Ishikawa (cell line): Measurements from ENCODE around the gene SDR39U1.

Experiments
- CEBPB ChIP-seq: IDR thresholded peaks from 2 replicates; pipeline ENCODE4 v1.6.1; 2012
- CREB1 ChIP-seq: IDR thresholded peaks from 2 replicates; pipeline ENCODE4 v1.6.1; 2012; ENCODE audit warnings: low read depth
- EGR1 ChIP-seq: IDR thresholded peaks from 2 replicates; pipeline ENCODE4 v1.6.1; 2012
- EP300 ChIP-seq: IDR thresholded peaks from 2 replicates; pipeline ENCODE4 v1.6.1; 2012; ENCODE audit warnings: borderline replicate concordance
- FOXM1 ChIP-seq: IDR thresholded peaks from 2 replicates; pipeline ENCODE4 v1.6.1; 2012; ENCODE audit warnings: low read depth, borderline replicate concordance
- NFIC ChIP-seq: IDR thresholded peaks from 2 replicates; pipeline ENCODE4 v1.6.1; 2012
- RAD21 ChIP-seq: IDR thresholded peaks from 2 replicates; pipeline ENCODE4 v1.6.1; 2012; ENCODE audit warnings: low read depth
- TAF1 ChIP-seq: IDR thresholded peaks from 2 replicates; pipeline ENCODE4 v1.6.1; 2012; ENCODE audit warnings: low read depth, mild to moderate bottlenecking
- TCF12 ChIP-seq: IDR thresholded peaks from 2 replicates; pipeline ENCODE4 v1.6.1; 2012; ENCODE audit warnings: low read depth
- TEAD4 ChIP-seq: IDR thresholded peaks from 2 replicates; pipeline ENCODE4 v1.6.1; 2012
- YY1 ChIP-seq: IDR thresholded peaks from 2 replicates; pipeline ENCODE4 v1.6.1; 2012; ENCODE audit warnings: low read depth
- ZBTB7A ChIP-seq: IDR thresholded peaks from 2 replicates; pipeline ENCODE4 v1.6.1; 2012; ENCODE audit warnings: low read depth
- TF ChIP-seq, protein P1 (sequence below): IDR thresholded peaks from 2 replicates; pipeline ENCODE4 v1.6.1; 2012
- TF ChIP-seq, protein P2 (sequence below): IDR thresholded peaks from 2 replicates; pipeline ENCODE4 v1.6.1; 2012
- TF ChIP-seq, protein P3 (sequence below): IDR thresholded peaks from 2 replicates; pipeline ENCODE4 v1.6.1; 2012; ENCODE audit warnings: low read depth, mild to moderate bottlenecking

SDR39U1 gene

DNA sequence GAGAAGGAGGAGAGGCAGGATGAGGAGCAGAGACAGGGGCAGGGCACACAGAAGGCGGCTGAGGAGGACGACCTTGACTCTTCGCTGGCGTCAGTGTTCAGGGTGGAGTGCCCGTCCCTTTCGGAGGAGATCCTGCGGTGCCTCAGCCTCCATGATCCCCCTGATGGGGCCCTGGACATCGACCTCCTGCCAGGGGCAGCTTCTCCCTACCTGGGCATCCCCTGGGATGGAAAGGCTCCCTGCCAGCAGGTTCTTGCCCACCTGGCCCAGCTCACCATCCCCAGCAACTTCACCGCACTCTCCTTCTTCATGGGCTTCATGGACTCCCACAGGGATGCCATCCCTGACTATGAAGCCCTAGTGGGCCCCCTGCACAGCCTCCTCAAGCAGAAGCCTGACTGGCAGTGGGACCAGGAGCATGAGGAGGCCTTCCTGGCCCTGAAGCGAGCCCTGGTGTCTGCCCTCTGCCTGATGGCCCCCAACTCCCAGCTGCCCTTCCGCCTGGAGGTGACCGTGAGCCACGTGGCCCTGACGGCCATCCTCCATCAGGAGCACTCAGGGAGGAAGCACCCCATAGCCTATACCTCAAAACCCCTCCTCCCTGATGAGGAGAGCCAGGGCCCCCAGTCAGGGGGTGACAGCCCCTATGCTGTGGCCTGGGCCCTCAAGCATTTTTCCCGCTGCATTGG is 27.7 kb downstream of the SDR39U1 start:
- TF ChIP-seq ZBTB7A (no peak), EP300 (no peak), CREB1 (no peak), RAD21 (no peak), CEBPB (no peak), TCF12 (no peak), FOXM1 (no peak)
- TF ChIP-seq, protein P1, sequence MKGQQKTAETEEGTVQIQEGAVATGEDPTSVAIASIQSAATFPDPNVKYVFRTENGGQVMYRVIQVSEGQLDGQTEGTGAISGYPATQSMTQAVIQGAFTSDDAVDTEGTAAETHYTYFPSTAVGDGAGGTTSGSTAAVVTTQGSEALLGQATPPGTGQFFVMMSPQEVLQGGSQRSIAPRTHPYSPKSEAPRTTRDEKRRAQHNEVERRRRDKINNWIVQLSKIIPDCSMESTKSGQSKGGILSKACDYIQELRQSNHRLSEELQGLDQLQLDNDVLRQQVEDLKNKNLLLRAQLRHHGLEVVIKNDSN, result no peak
- TF ChIP-seq, protein P2, sequence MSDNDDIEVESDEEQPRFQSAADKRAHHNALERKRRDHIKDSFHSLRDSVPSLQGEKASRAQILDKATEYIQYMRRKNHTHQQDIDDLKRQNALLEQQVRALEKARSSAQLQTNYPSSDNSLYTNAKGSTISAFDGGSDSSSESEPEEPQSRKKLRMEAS, result no peak
- TF ChIP-seq, protein P3, sequence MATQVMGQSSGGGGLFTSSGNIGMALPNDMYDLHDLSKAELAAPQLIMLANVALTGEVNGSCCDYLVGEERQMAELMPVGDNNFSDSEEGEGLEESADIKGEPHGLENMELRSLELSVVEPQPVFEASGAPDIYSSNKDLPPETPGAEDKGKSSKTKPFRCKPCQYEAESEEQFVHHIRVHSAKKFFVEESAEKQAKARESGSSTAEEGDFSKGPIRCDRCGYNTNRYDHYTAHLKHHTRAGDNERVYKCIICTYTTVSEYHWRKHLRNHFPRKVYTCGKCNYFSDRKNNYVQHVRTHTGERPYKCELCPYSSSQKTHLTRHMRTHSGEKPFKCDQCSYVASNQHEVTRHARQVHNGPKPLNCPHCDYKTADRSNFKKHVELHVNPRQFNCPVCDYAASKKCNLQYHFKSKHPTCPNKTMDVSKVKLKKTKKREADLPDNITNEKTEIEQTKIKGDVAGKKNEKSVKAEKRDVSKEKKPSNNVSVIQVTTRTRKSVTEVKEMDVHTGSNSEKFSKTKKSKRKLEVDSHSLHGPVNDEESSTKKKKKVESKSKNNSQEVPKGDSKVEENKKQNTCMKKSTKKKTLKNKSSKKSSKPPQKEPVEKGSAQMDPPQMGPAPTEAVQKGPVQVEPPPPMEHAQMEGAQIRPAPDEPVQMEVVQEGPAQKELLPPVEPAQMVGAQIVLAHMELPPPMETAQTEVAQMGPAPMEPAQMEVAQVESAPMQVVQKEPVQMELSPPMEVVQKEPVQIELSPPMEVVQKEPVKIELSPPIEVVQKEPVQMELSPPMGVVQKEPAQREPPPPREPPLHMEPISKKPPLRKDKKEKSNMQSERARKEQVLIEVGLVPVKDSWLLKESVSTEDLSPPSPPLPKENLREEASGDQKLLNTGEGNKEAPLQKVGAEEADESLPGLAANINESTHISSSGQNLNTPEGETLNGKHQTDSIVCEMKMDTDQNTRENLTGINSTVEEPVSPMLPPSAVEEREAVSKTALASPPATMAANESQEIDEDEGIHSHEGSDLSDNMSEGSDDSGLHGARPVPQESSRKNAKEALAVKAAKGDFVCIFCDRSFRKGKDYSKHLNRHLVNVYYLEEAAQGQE, result no peak

DNA sequence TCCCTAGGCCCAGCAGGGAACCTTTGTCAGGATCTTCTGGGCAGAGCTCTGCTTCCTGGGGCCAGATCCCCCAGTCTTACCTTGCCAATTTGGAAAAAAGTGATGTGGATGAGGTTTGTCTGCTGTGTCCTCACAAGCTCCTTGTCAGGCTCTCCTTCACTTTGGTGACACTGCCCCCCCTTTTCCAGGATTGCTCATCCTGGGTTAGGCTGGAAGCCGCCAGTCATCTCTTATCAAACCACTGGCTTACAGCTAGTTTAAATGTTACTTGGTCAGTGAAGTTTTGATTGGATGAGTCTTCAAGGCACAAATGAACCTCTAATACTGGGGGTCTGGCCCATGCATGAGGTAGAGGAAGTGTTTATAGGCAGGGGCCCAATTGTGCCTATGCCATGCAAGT is 28.5 kb downstream of the SDR39U1 start:
- no peak for TF ChIP-seq TEAD4
- TF ChIP-seq EGR1, result no peak
- no peak for TF ChIP-seq YY1
- no peak for TF ChIP-seq TCF12
- TF ChIP-seq CEBPB, result no peak
- no peak for TF ChIP-seq TAF1
- TF ChIP-seq, protein P1, result no peak
- TF ChIP-seq CREB1, result no peak
- no peak for TF ChIP-seq FOXM1
- TF ChIP-seq, protein P2, result no peak
- TF ChIP-seq, protein P3, result no peak
- no peak for TF ChIP-seq RAD21
- TF ChIP-seq ZBTB7A, result no peak
- no peak for TF ChIP-seq EP300
- no peak for TF ChIP-seq NFIC

DNA sequence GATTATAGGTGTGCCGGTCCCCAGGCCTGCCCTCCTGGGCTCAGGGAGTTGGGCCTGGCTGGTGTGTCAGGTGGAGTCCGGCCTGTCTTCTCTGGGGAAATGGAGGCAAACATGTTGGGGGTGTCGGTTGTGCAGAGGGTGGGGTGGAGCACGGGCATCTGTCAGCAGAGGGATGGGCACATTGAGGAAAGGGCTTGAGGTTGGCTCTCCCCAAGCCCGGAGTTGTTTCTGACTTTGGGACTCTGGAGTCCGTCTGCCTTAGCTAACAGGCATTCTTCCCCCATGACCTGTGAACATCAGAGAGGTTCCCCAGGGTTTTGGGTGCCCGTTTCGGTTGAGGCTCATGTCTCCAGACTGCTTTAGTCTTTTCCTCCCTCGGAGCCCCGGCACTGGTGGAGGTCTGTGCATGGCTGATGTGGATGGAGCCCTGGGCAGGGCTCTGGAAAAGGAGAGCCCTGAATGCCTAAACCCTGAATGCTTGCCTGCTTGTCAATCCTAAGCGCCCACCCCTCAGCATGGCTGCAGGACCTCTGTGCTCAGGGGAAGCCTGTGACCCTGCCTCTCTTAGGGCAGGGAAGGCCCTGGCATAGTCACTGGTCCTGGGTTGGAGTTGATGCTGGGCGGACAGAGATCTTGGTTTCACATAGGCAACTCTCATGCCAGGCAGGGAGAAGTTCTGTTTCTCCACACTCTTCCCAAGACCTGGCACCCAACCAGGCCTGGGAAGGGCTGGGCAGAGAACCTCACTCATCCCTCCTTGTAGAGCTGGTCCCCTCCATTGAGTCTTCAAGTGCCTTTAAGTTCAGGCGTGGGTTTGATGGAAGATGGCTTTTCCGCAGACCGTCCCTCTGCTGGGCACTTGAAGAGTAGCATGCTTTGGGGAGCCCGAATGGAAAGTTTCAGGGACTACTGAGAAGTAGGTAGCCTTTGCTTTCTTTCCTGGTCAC is 30.9 kb downstream of the SDR39U1 start:
- TF ChIP-seq EP300, result no peak
- TF ChIP-seq RAD21, result peak; percentile 70

DNA sequence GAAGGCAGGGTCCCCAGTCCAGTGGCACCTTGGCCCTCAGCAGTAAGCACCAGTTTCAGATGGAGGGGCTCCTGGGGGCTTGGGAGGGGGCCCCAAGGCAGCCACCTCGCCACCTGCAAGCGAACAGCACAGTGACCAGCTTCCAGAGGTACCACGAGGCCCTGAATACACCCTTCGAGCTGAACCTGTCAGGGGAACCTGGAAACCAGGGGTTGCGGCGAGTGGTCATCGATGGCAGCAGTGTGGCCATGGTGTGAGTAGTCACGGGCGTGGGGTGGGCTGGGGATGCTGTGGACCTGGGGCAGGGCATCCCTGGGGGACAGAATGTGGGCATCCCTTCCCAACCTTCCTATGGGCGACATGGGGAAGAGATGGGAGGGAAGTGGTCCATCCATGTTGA is 32.6 kb downstream of the SDR39U1 start:
- TF ChIP-seq CEBPB, result no peak
- TF ChIP-seq, protein P2, result no peak
- no peak for TF ChIP-seq TEAD4
- no peak for TF ChIP-seq YY1
- TF ChIP-seq FOXM1, result no peak
- TF ChIP-seq RAD21, result no peak
- TF ChIP-seq, protein P1, result no peak
- TF ChIP-seq TAF1, result no peak
- no peak for TF ChIP-seq EGR1
- no peak for TF ChIP-seq ZBTB7A
- no peak for TF ChIP-seq TCF12

DNA sequence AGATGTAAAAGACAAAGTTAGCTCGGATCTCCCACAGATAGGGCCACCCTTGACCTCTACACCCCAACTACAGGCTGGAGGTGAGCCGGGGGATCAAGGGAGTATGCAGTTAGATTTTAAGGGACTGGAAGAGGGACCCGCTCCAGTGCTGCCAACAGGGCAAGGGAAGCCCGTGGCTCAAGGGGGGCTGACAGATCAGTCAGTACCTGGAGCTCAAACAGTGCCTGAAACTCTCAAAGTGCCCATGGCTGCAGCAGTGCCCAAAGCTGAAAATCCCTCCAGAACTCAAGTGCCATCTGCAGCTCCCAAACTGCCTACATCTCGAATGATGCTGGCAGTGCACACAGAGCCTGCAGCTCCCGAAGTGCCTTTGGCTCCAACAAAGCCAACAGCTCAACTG is 33.4 kb downstream of the SDR39U1 start:
- no peak for TF ChIP-seq TCF12
